Esophagus squamous epithelium (tissue), 4 donors: Measurements from ENCODE around the gene PPP1R37.

Source experiments
- CTCF ChIP-seq, 6 experiments: fragments of 450-650 bp in 4 of 6; fragments of 200-600 bp in 2 of 6; sonication (generic) in 2 of 6; IDR thresholded peaks; one replicate each; pipeline ENCODE4 v1.5.1; 2016 to 2019; ENCODE audit warnings: antibody characterized with exemption in 6 of 6, mild to moderate bottlenecking in 4 of 6, moderate library complexity in 4 of 6
- POLR2A ChIP-seq, 4 donors: fragments of 450-650 bp; IDR thresholded peaks; one replicate each; pipeline ENCODE4 v1.6.1; 2017; ENCODE audit warnings: antibody characterized with exemption in 4 of 4, mild to moderate bottlenecking in 4 of 4, moderate library complexity in 3 of 4

GRCh38 chr19:45184115-45184514 is 91.1 kb downstream of the PPP1R37 start:
- no peak for TF ChIP-seq POLR2A (IDR thresholded peaks at IDR 0.05)
- TF ChIP-seq CTCF (IDR thresholded peaks at IDR 0.05), result no peak
